Suprapubic skin (tissue), 4 donors: ENCODE measurements around the gene CDC42EP1. TPM values are rescaled to one million over a fixed set of nuclear protein-coding genes. Genes with fewer than 3 reads are reported as not detected.

Experiments used
- DNase-seq, 2 donors: peaks; one replicate each; pipeline ENCODE4 v3.0.0-alpha.2; 2019; ENCODE audit warnings: low spot score in 2 of 2
- H3K27ac ChIP-seq: fragments of 200-600 bp; sonication (generic); one replicate; pipeline ENCODE4 v1.5.1; 2019
- H3K27me3 ChIP-seq: fragments of 200-600 bp; sonication (generic); one replicate; pipeline ENCODE4 v1.5.1; 2019
- H3K36me3 ChIP-seq: fragments of 200-600 bp; sonication (generic); one replicate; pipeline ENCODE4 v1.5.1; 2019
- H3K4me1 ChIP-seq: fragments of 200-600 bp; sonication (generic); one replicate; pipeline ENCODE4 v1.5.1; 2019
- H3K4me3 ChIP-seq: fragments of 200-600 bp; sonication (generic); one replicate; pipeline ENCODE4 v1.5.1; 2019; ENCODE audit warnings: mild to moderate bottlenecking
- H3K9me3 ChIP-seq: fragments of 200-600 bp; sonication (generic); one replicate; pipeline ENCODE4 v1.5.1; 2019
- EP300 ChIP-seq: sonication (generic); formaldehyde crosslinking; IDR thresholded peaks from one replicate; pipeline ENCODE4 v1.6.1; 2017; ENCODE audit warnings: antibody characterized with exemption
- POLR2A ChIP-seq, 2 donors: fragments of 450-650 bp; IDR thresholded peaks; one replicate each; pipeline ENCODE4 v1.6.1; 2017; ENCODE audit warnings: antibody characterized with exemption in 2 of 2, mild to moderate bottlenecking in 2 of 2, moderate library complexity in 2 of 2
- POLR2AphosphoS5 ChIP-seq, 3 donors: sonication (generic); formaldehyde crosslinking; IDR thresholded peaks; one replicate each; pipeline ENCODE4 v1.6.1; 2017; ENCODE audit warnings: antibody characterized with exemption in 3 of 3
- WGBS: methylation state at CpG from one replicate; pipeline ENCODE4 v1.1.5; 2018; 5-methylcytosine and 5-hydroxymethylcytosine counted together
- total RNA-seq, 4 donors: library from RNA; depleted of rRNA; stranded (reverse); fragments of >200 nt; gene quantifications; one replicate each; pipeline ENCODE4 v1.1.0, GENCODE V29; 2016
- TF ChIP-seq, protein P1 (sequence below), 2 donors: fragments of 200-600 bp in 1 of 2; fragments of 450-650 bp in 1 of 2; sonication (generic) in 1 of 2; IDR thresholded peaks; one replicate each; pipeline ENCODE4 v1.5.1; 2016 to 2019; ENCODE audit warnings: antibody characterized with exemption in 2 of 2, mild to moderate bottlenecking in 1 of 2, moderate library complexity in 1 of 2

CDC42EP1 gene
- total RNA-seq, 4 donors from 2014 or later: 32.1 to 93.7 (median 80.9) TPM

DNA sequence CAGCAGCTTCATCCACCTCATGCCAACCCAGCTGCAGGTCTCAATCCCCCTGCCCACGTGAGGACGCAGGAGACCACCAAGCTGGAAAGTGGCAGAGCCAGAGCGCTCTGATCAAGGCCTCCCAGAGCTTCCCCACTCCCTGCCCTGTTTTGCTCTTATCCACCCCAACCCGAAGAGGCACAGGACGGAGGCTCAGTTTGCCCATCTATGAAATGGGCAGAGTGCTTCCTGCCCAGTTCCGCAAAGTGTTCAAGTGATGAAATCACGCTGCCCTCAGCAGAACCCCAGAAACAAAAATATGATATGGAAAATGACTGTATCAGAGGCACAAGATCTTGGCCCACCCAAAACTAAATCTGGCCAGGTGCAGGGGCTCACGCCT lies 11.7 kb downstream of the CDC42EP1 start:
- Histone ChIP-seq H3K9me3 (no peaks in the 10 kb centered on the region), H3K36me3 (peaks cover 18% of the 10 kb centered on the region), H3K4me3 (no peak overlapping the region), H3K27ac (no peak overlapping the region), H3K27me3 (no peaks in the 10 kb centered on the region), H3K4me1 (peaks cover 31% of the 10 kb centered on the region)
- WGBS: 88% methylated on average over 7 of the region's 8 CpGs
- TF ChIP-seq EP300 (no peak), POLR2A (IDR thresholded peaks at IDR 0.05) (no peak), POLR2AphosphoS5 (IDR thresholded peaks at IDR 0.05) (no peak)
- TF ChIP-seq, protein P1, sequence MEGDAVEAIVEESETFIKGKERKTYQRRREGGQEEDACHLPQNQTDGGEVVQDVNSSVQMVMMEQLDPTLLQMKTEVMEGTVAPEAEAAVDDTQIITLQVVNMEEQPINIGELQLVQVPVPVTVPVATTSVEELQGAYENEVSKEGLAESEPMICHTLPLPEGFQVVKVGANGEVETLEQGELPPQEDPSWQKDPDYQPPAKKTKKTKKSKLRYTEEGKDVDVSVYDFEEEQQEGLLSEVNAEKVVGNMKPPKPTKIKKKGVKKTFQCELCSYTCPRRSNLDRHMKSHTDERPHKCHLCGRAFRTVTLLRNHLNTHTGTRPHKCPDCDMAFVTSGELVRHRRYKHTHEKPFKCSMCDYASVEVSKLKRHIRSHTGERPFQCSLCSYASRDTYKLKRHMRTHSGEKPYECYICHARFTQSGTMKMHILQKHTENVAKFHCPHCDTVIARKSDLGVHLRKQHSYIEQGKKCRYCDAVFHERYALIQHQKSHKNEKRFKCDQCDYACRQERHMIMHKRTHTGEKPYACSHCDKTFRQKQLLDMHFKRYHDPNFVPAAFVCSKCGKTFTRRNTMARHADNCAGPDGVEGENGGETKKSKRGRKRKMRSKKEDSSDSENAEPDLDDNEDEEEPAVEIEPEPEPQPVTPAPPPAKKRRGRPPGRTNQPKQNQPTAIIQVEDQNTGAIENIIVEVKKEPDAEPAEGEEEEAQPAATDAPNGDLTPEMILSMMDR (IDR thresholded peaks at IDR 0.05): no peak
- DNase-seq: no peak

DNA sequence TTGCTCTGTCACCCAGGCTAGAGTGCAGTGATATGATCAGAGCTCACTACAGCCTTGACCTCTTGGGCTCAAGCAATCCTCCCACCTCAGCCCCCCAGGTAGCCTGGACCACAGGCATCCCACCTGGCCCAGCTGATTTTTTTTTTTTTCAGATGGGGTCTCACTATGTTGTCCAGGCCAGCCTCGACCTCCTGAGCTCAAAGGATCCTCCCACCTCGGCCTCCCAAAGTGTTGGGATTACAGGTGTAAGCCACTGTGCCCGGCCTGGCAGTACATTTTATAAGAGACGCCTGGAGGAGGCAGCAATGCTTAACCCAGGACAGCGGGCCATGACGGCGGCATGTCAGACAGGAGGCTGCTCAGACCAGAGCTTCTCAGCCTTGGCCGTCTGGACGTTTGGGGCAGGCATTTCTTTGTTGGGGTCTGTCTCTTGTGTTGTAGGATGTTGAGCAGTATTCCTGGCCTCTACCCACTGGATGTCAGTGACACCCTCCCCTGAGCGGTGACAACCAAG lies 15.3 kb downstream of the CDC42EP1 start:
- peaks cover 4% of the 10 kb centered on the region for H3K4me1 ChIP-seq
- no peaks in the 10 kb centered on the region for H3K36me3 ChIP-seq
- 98% methylated on average over 7 of the region's 10 CpGs for WGBS
- H3K4me3 ChIP-seq: no peak overlapping the region
- no peaks in the 10 kb centered on the region for H3K27me3 ChIP-seq
- no peak for DNase-seq
- no peak for TF ChIP-seq POLR2AphosphoS5 (IDR thresholded peaks at IDR 0.05)
- TF ChIP-seq, protein P1 (IDR thresholded peaks at IDR 0.05): no peak
- no peak for TF ChIP-seq EP300
- TF ChIP-seq POLR2A (IDR thresholded peaks at IDR 0.05): no peak
- no peak overlapping the region for H3K27ac ChIP-seq
- H3K9me3 ChIP-seq: no peaks in the 10 kb centered on the region

DNA sequence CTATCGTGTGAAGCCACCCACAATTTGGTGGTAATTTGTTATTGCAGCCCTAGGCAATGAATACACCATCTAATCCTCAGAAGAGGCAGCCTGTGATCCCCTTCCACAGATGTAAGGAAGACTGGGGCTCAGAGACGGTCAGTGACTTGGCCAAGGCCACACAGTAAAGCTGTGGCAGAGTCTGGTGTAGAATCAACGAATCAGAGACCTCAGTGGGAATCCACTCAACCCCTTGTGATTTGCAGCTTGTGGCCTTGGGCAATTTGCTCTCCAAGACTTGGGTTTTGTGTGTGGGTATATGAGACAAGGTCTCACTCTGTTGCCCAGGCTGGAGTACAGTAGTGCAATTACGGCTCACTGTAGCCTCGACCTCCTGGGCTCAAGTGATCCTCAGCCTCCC lies 17.7 kb downstream of the CDC42EP1 start:
- no peaks in the 10 kb centered on the region for H3K36me3 ChIP-seq
- no peaks in the 10 kb centered on the region for H3K9me3 ChIP-seq
- H3K4me1 ChIP-seq: peaks cover 21% of the 10 kb centered on the region
- no peaks in the 10 kb centered on the region for H3K27me3 ChIP-seq
- no peak for DNase-seq
- TF ChIP-seq, protein P1 (IDR thresholded peaks at IDR 0.05): no peak
- TF ChIP-seq POLR2AphosphoS5 (IDR thresholded peaks at IDR 0.05) (no peak), EP300 (no peak), POLR2A (IDR thresholded peaks at IDR 0.05) (no peak)
- no peak overlapping the region for H3K4me3 ChIP-seq
- no peak overlapping the region for H3K27ac ChIP-seq
- WGBS: 79% methylated on average over 5 of the region's 5 CpGs

DNA sequence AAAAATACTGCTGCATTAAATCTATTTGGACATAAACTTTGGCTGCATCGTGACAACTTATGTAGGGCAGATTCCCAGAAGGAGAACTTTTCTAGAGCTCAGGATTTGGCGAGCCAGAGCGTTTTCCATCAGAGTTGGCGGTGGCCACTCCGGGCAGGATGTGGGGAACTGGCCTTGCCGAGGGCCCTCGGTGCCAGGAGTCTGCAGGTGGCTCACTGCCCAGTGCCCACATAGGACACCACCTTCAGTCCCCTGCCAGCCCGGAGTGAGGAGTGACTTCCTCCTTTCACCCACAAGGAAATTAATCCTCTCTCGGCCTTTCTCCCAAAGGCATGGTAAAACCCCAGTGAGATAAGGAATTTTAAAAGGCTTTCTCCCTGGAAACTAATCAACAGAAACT lies 21.2 kb downstream of the CDC42EP1 start:
- no peaks in the 10 kb centered on the region for H3K9me3 ChIP-seq
- H3K27me3 ChIP-seq: no peaks in the 10 kb centered on the region
- H3K27ac ChIP-seq: no peak overlapping the region
- no peak for TF ChIP-seq EP300
- no peak for TF ChIP-seq POLR2AphosphoS5 (IDR thresholded peaks at IDR 0.05)
- TF ChIP-seq POLR2A (IDR thresholded peaks at IDR 0.05): no peak
- TF ChIP-seq, protein P1 (IDR thresholded peaks at IDR 0.05): no peak
- no peak for DNase-seq
- WGBS: 20% methylated on average over 9 of the region's 9 CpGs
- no peak overlapping the region for H3K4me3 ChIP-seq
- no peaks in the 10 kb centered on the region for H3K36me3 ChIP-seq
- peaks cover 22% of the 10 kb centered on the region for H3K4me1 ChIP-seq

DNA sequence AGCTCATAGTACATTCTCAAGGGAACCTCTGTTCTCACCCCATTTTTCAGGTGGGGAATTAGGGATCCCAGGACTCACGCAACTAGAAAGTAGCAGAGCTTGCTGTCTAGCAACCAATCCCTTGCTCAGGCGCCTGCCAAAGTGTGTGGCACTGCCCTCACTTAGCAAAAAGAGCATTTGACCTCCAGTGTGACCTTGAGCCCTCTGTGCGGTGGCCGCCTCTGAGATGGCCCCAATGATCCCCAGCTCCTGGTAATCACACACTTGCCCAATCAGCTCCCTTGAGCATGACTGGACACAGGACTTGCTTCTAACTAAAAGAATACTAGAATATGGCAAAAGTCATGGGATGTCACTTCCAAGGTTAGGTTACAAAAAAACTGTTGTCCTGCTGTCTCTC lies 22.2 kb downstream of the CDC42EP1 start:
- Histone ChIP-seq H3K27me3 (no peaks in the 10 kb centered on the region), H3K27ac (no peak overlapping the region)
- no peak for TF ChIP-seq POLR2AphosphoS5 (IDR thresholded peaks at IDR 0.05)
- TF ChIP-seq, protein P1 (IDR thresholded peaks at IDR 0.05): no peak
- no peak for TF ChIP-seq POLR2A (IDR thresholded peaks at IDR 0.05)
- TF ChIP-seq EP300: no peak

More for the DNA sequence above, 22.2 kb downstream of the CDC42EP1 start:
- Histone ChIP-seq H3K36me3 (no peaks in the 10 kb centered on the region), H3K9me3 (no peaks in the 10 kb centered on the region), H3K4me1 (peaks cover 22% of the 10 kb centered on the region), H3K4me3 (no peak overlapping the region)
- WGBS: 93% methylated on average over 2 of the region's 4 CpGs
- DNase-seq: no peak
